ENCODE results near the gene SFT2D1.
"Not testable (repeated sequence)": the region's sequence is repeated elsewhere in the genome, so short reads cannot be mapped to it uniquely, and the experiment has no call there.

Gene SFT2D1

GRCh38 chr6:166362427-166362826, 20.1 kb upstream of the SFT2D1 start:
- not testable (repeated sequence) for DNase-seq (ENCODE audit: low read depth)

- DNase-seq (ENCODE audit: low read depth), result no peak
Observed at GRCh38 chr6:166361077-166361429, 18.7 kb upstream of the SFT2D1 start.

GRCh38 chr6:166360243-166361076, 18.1 kb upstream of the SFT2D1 start:
- DNase-seq (ENCODE audit: low read depth), result no peak

- DNase-seq (ENCODE audit: low read depth), result no peak
Observed at GRCh38 chr6:166355552-166355951, 13.2 kb upstream of the SFT2D1 start.

GRCh38 chr6:166354965-166355364, 12.6 kb upstream of the SFT2D1 start:
- no peak for DNase-seq (ENCODE audit: low read depth)

- no peak for DNase-seq (ENCODE audit: low read depth)
Observed at GRCh38 chr6:166354143-166354542, 11.8 kb upstream of the SFT2D1 start.

- no peak for DNase-seq (ENCODE audit: low read depth)
Observed at GRCh38 chr6:166353507-166353906, 11.2 kb upstream of the SFT2D1 start.

GRCh38 chr6:166352923-166353322, 10.6 kb upstream of the SFT2D1 start:
- DNase-seq (ENCODE audit: low read depth), result no peak

- DNase-seq (ENCODE audit: low read depth), result no peak
Observed at GRCh38 chr6:166351715-166352285, 9.5 kb upstream of the SFT2D1 start.

GRCh38 chr6:166348305-166348949, 6.1 kb upstream of the SFT2D1 start:
- DNase-seq (ENCODE audit: low read depth), result no peak

- DNase-seq (ENCODE audit: low read depth), result no peak
Observed at GRCh38 chr6:166346965-166347364, 4.6 kb upstream of the SFT2D1 start.

- DNase-seq (ENCODE audit: low read depth), result no peak
Observed at GRCh38 chr6:166346449-166346848, 4.1 kb upstream of the SFT2D1 start.

- DNase-seq (ENCODE audit: low read depth), result not testable (repeated sequence)
Observed at GRCh38 chr6:166345672-166346071, 3.3 kb upstream of the SFT2D1 start.

GRCh38 chr6:166344921-166345320, 2.6 kb upstream of the SFT2D1 start:
- not testable (repeated sequence) for DNase-seq (ENCODE audit: low read depth)

GRCh38 chr6:166344240-166344639, 1.9 kb upstream of the SFT2D1 start:
- DNase-seq (ENCODE audit: low read depth), result no peak

GRCh38 chr6:166343150-166343487, 774 bp upstream of the SFT2D1 start:
- no peak for DNase-seq (ENCODE audit: low read depth)

- DNase-seq (ENCODE audit: low read depth), result no peak
Observed at GRCh38 chr6:166341977-166342348, 382 bp downstream of the SFT2D1 start.

- no peak for DNase-seq (ENCODE audit: low read depth)
Observed at GRCh38 chr6:166341464-166341863, 881 bp downstream of the SFT2D1 start.

GRCh38 chr6:166338854-166339253, 3.5 kb downstream of the SFT2D1 start:
- no peak for DNase-seq (ENCODE audit: low read depth)

GRCh38 chr6:166336847-166337246, 5.5 kb downstream of the SFT2D1 start:
- no peak for DNase-seq (ENCODE audit: low read depth)

- DNase-seq (ENCODE audit: low read depth), result no peak
Observed at GRCh38 chr6:166335378-166336302, 6.7 kb downstream of the SFT2D1 start.

GRCh38 chr6:166334878-166335277, 7.5 kb downstream of the SFT2D1 start:
- DNase-seq (ENCODE audit: low read depth), result no peak
